Heart right ventricle (tissue), 16 donors: ENCODE data around the gene UEVLD. TPM values are rescaled to one million over a fixed set of nuclear protein-coding genes. Genes with fewer than 3 reads are reported as not detected.

Experiments
- ATAC-seq, 8 donors: fragments of 200-7000 bp; cut with Tn5 transposase; one replicate each; pipeline ENCODE4 v1.9.1; 2020; ENCODE audit warnings: mild to moderate bottlenecking in 8 of 8, moderate library complexity in 8 of 8, moderate number of reproducible peaks in 1 of 8
- DNase-seq, 2 donors: peaks; one replicate each; pipeline ENCODE4 v3.0.0-alpha.2; 2020
- H3K27ac ChIP-seq, 10 donors: fragments of 200-600 bp; sonication (generic) in 2 of 10; one replicate each; pipeline versions ENCODE4 v1.5.0 to v1.8.0; 2020 to 2022; ENCODE audit warnings: mild to moderate bottlenecking in 3 of 10
- H3K27me3 ChIP-seq, 7 donors: fragments of 200-600 bp; one replicate each; pipeline ENCODE4 v1.8.0; 2021 to 2022; ENCODE audit warnings: mild to moderate bottlenecking in 2 of 7
- H3K36me3 ChIP-seq, 9 donors: fragments of 200-600 bp; sonication (generic) in 1 of 9; one replicate each; pipeline versions ENCODE4 v1.5.0 to v1.8.0; 2020 to 2022; ENCODE audit warnings: mild to moderate bottlenecking in 2 of 9
- H3K4me1 ChIP-seq, 9 donors: fragments of 200-600 bp; sonication (generic) in 1 of 9; one replicate each; pipeline versions ENCODE4 v1.5.0 to v1.8.0; 2020 to 2022; ENCODE audit warnings: mild to moderate bottlenecking in 4 of 9
- H3K4me3 ChIP-seq, 10 donors: fragments of 200-600 bp; sonication (generic) in 2 of 10; one replicate each; pipeline versions ENCODE4 v1.5.0 to v1.8.0; 2020 to 2022; ENCODE audit warnings: mild to moderate bottlenecking in 7 of 10, moderate library complexity in 2 of 10
- H3K9me3 ChIP-seq, 11 donors: fragments of 200-600 bp in 10 of 11; sonication (generic) in 2 of 11; one replicate each; pipeline versions ENCODE4 v1.5.0 to v1.8.0; 2013 to 2022; ENCODE audit warnings: mild to moderate bottlenecking in 2 of 11, control low read depth in 1 of 11, moderate library complexity in 1 of 11
- WGBS, 2 donors: extraction: QIAGEN DNeasy Blood & Tissue Kit; methylation state at CpG; one replicate each; pipeline ENCODE4 v1.1.7; 2013; ENCODE audit warnings: inconsistent platforms in 1 of 2; 5-methylcytosine and 5-hydroxymethylcytosine counted together
- intact Hi-C, 10 donors: fragments of 100-400 bp; cut with DNase I; formaldehyde crosslinking; loops; one replicate each; pipeline versions ENCODE4 v1.11.1 to v1.14.2; 2022
- polyA plus RNA-seq, 2 donors: library from polyadenylated mRNA; stranded (reverse); fragments of 200-250 nt; gene quantifications; one replicate each; pipeline ENCODE4 v1.2.3, GENCODE V29; 2013
- total RNA-seq, 10 donors: library from RNA; stranded (reverse); fragmentation: NEBNext Ultra II Directional in 3 of 10; extraction: Animal tissue kit (Norgen Biotek cat#: 25700) in 3 of 10; gene quantifications; one replicate each; pipeline versions ENCODE4 v1.2.1 to v1.2.4, GENCODE V29; 2021 to 2023
- TF ChIP-seq, protein P1 (sequence below), 9 donors: fragments of 200-600 bp; sonication (generic) in 2 of 9; IDR thresholded peaks; one replicate each; pipeline versions ENCODE4 v1.5.0 to v1.8.0; 2021 to 2022; ENCODE audit warnings: antibody characterized with exemption in 9 of 9, mild to moderate bottlenecking in 5 of 9, moderate library complexity in 1 of 9
- donor health status: Arrhythmogenic right ventricular cardiomyopathy.
- donor health status: ischemic (EF 13 %, LVEDD 7.1; RV severe dilation, severe dysfunction).
- donor health status: healthy with polysubstance abuse.
- donor health status: DM: no; HTN: yes; CAD: no.
- donor health status: DM: no; HTN: no; CAD: no.
- donor health status: ischemic (EF 25% LVEDD 6.9; RV normal size, moderate dysfunction).
- donor health status: ischemic (EF 25% LVEDD 5.7; RV mildly dilated, moderate dysfunction).
- donor health status: healthy.
- donor health status: DM: yes; HTN: yes; CAD: no.
- donor health status: Ischemic cardiomyopathy.
- donor health status: ischemic (EF 35%, LVEDD 5.7; RV mildly dilated, moderate dysfunction).
- donor health status: nonischemic (EF 11% LVEDD 7.7; RV severe dilation, severe dysfunction).
- donor health status: DM: yes; HTN: yes; CAD: no.
- donor health status: PGD.
- donor health status: ischemic (EF 29% LVEDD 5.4; RV normal size, mild dysfunction).
- donor health status: nonischemic (EF 23%, LVEDD 6.1; RV moderate dilation, normal function).

Gene UEVLD
- total and polyA plus RNA-seq, 12 donors = 5.6 to 25.8 (median 18.4) TPM

DNA sequence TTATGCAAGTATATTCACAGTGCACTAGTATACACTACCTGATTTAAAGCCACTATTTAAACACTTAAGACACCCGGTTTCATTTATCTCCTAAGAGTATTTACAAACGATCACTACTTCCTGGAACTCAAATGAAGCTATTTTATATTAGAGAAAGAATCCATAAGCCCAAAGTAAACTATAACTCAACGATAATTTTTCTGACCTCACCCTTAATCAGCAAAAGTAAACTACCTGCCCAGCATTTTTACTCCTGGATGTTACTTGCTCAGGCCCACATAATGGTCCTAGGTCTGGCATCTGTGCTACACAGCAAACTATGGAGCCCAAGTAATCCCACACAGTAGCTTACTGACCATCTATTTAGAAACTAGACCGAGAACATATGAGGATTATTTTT lies 95.2 kb downstream of the UEVLD start:
- Histone ChIP-seq H3K4me3 (no peak overlapping the region), H3K9me3 (no peaks in the 10 kb centered on the region), H3K27ac (no peak overlapping the region), H3K4me1 (peaks cover 0 to 9% (median 3%) of the 10 kb centered on the region in 9 donors), H3K36me3 (peaks cover 0 to 97% (median 18%) of the 10 kb centered on the region in 9 donors), H3K27me3 (no peaks in the 10 kb centered on the region)
- WGBS, 2 donors = 74 to 78% methylated on average over 4 of the region's 4 CpGs
- DNase-seq (no peak), ATAC-seq (no peak)
- intact Hi-C loops = no loop called here
- TF ChIP-seq, protein P1, sequence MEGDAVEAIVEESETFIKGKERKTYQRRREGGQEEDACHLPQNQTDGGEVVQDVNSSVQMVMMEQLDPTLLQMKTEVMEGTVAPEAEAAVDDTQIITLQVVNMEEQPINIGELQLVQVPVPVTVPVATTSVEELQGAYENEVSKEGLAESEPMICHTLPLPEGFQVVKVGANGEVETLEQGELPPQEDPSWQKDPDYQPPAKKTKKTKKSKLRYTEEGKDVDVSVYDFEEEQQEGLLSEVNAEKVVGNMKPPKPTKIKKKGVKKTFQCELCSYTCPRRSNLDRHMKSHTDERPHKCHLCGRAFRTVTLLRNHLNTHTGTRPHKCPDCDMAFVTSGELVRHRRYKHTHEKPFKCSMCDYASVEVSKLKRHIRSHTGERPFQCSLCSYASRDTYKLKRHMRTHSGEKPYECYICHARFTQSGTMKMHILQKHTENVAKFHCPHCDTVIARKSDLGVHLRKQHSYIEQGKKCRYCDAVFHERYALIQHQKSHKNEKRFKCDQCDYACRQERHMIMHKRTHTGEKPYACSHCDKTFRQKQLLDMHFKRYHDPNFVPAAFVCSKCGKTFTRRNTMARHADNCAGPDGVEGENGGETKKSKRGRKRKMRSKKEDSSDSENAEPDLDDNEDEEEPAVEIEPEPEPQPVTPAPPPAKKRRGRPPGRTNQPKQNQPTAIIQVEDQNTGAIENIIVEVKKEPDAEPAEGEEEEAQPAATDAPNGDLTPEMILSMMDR (IDR thresholded peaks at IDR 0.05) = no peak

DNA sequence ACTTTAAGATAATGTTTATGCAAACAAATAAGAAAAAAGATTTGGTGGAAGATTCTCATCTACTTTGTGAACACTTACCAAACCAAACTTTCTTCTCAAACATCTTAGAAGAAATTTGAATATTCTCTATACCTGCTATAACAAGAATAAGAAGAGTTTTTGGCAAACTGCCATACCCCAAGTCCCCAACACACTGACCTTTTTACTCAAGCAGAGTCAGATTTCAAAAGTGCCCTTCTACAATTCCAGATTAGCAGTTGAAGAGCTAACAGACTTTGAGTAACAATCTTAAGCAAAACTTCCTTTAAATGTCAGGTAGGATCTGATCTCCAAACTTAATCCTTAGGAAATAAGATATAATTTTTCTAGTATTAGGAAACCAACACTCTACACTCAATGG lies 95.6 kb downstream of the UEVLD start:
- no peak for ATAC-seq
- DNase-seq = no peak
- Histone ChIP-seq H3K9me3 (no peaks in the 10 kb centered on the region), H3K4me3 (no peak overlapping the region), H3K4me1 (peaks cover 0 to 9% (median 3%) of the 10 kb centered on the region in 9 donors), H3K27ac (no peak overlapping the region), H3K27me3 (no peaks in the 10 kb centered on the region), H3K36me3 (peaks cover 0 to 97% (median 18%) of the 10 kb centered on the region in 9 donors)
- TF ChIP-seq, protein P1 (IDR thresholded peaks at IDR 0.05) = no peak
- intact Hi-C loops = no loop called here

DNA sequence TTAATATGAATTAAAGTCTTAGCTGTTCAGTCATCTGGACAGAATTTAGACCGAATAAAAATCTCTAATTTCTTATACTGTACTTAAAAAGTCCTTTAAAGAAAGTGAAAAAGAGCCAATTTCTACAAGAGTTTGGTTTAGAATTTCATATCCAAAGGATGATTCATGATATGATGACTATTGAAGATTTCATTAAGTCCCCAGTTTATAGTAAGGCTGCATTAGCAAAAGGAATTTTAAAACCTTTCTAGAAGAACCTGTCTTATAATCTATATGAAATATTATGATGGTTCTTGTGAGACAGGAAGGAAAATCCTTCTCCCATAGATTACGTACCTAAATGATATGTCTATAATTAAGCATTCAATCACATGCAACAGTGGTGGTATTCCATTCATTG lies 96.6 kb downstream of the UEVLD start:
- TF ChIP-seq, protein P1 (IDR thresholded peaks at IDR 0.05) = no peak
- ATAC-seq (no peak), DNase-seq (no peak)
- WGBS, 2 donors = 90 to 97% methylated on average over 2 of the region's 2 CpGs
- H3K9me3 ChIP-seq = no peaks in the 10 kb centered on the region
- H3K4me1 ChIP-seq = peaks cover 0 to 9% (median 3%) of the 10 kb centered on the region in 9 donors
- intact Hi-C loops = no loop called here
- H3K27me3 ChIP-seq = no peaks in the 10 kb centered on the region
- no peak overlapping the region for H3K27ac ChIP-seq
- no peak overlapping the region for H3K4me3 ChIP-seq
- peaks cover 0 to 96% (median 18%) of the 10 kb centered on the region in 9 donors for H3K36me3 ChIP-seq

DNA sequence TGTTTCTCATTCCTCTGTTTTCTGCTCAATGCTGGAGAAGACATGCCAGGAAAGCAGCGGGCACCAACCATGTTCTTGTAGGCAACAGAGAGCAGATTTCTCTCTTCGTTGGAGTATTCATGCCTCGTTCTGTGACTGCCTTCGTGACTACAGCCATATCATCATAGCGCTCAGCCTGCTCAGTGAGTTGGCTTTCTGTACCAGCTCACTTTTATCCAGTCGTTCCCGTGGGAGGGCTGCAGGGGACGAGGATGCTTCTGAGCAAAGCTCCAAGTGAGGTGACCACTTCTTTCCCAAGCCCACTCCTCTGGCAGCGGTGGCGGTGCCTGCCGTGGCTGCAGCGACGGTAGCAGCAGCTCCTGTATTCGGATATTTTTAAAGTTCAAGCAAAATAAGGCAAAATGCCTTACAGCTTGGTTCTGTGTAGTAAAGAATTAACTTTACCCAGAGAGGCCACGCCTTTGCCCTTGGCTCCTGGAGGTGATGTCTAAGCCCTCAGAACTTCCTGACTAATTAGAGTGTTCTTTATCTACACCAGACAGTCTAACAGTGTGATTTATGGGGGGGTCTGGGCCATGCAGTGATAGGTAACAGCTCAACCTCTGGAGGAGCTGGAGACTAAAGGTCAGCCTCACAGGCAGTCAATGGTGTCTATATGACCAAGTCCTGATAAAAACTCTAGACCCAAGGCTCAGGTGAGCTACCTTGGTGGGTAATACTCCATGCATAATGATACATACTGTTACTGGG lies 97.6 kb downstream of the UEVLD start:
- peaks cover 0 to 91% (median 18%) of the 10 kb centered on the region in 9 donors for H3K36me3 ChIP-seq
- TF ChIP-seq, protein P1 (IDR thresholded peaks at IDR 0.05) = no peak
- no peaks in the 10 kb centered on the region for H3K9me3 ChIP-seq
- H3K27me3 ChIP-seq = no peaks in the 10 kb centered on the region
- peaks cover 0 to 9% (median 3%) of the 10 kb centered on the region in 9 donors for H3K4me1 ChIP-seq
- WGBS, 2 donors = 90 to 91% methylated on average over 15 of the region's 15 CpGs
- intact Hi-C loops = no loop called here
- no peak overlapping the region for H3K4me3 ChIP-seq
- DNase-seq (no peak), ATAC-seq (no peak)
- no peak overlapping the region for H3K27ac ChIP-seq
